Tibial artery (tissue), 4 donors: ENCODE measurements around the gene ESYT2.

ENCODE experiments used
- DNase-seq, 2 donors: peaks; one replicate each; pipeline ENCODE4 v3.0.0-alpha.2; 2019
- H3K27ac ChIP-seq, 2 donors: fragments of 200-600 bp; sonication (generic) in 1 of 2; 1 replicate in 1 of 2; 2 replicates in 1 of 2; pipeline ENCODE4 v1.5.1; 2018 to 2019; ENCODE audit warnings: mild to moderate bottlenecking in 1 of 2
- H3K27me3 ChIP-seq, 2 donors: fragments of 200-600 bp; sonication (generic) in 1 of 2; one replicate each; pipeline versions ENCODE4 v1.5.1 to v1.6.0; 2016 to 2019
- H3K36me3 ChIP-seq, 3 donors: fragments of 200-600 bp; sonication (generic) in 2 of 3; one replicate each; pipeline ENCODE4 v1.5.1; 2016 to 2019; ENCODE audit warnings: mild to moderate bottlenecking in 2 of 3
- H3K4me1 ChIP-seq, 4 donors: fragments of 200-600 bp; sonication (generic) in 2 of 4; 1 replicate in 3 of 4; 2 replicates in 1 of 4; pipeline ENCODE4 v1.5.1; 2016 to 2019
- H3K4me3 ChIP-seq, 2 donors: fragments of 200-600 bp; sonication (generic) in 1 of 2; 1 replicate in 1 of 2; 2 replicates in 1 of 2; pipeline ENCODE4 v1.5.1; 2018 to 2019; ENCODE audit warnings: mild to moderate bottlenecking in 2 of 2
- H3K9me3 ChIP-seq, 3 donors: fragments of 200-600 bp; sonication (generic) in 1 of 3; one replicate each; pipeline ENCODE4 v1.5.1; 2016 to 2019
- intact Hi-C: fragments of 100-400 bp; cut with DNase I; formaldehyde crosslinking; loops from one replicate; pipeline ENCODE4 v1.15.0; 2023; ENCODE audit warnings: low total_unique reads
- TF ChIP-seq, protein P1 (sequence below), 2 experiments: fragments of 200-600 bp in 1 of 2; fragments of 450-650 bp in 1 of 2; IDR thresholded peaks; one replicate each; pipeline ENCODE4 v1.5.1; 2017 to 2019; ENCODE audit warnings: antibody characterized with exemption in 2 of 2, mild to moderate bottlenecking in 1 of 2, moderate library complexity in 1 of 2

ESYT2 gene

DNA sequence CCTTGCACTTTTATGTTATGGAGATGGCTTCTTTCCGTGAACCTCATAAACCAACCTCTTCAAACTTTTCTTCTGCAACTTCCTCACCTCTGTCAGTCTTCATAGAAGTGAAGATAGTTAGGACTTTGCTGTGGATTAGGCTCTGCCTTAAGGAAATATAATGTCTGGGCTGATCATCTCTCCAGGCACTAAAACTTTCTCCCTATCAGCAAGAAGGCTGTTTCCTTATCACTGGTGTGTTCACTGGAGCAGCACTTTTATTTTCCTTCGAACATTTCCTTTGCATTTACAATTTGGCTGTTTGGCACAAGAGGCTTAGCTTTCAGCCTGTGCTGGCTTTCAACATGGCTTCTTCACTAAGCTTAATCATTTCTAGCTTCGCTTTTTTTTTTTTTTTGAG lies 52.8 kb downstream of the ESYT2 start:
- peaks cover 0 to 23% (median 7%) of the 10 kb centered on the region in 4 donors for H3K4me1 ChIP-seq
- H3K9me3 ChIP-seq, result no peaks in the 10 kb centered on the region
- intact Hi-C loops, result loop anchor here (10.0 kb wide), 1 partner anchor 208 kb away; no protein-coding TSS in a partner anchor
- no peak overlapping the region for H3K27ac ChIP-seq
- no peak for DNase-seq
- peaks cover 29 to 56% (median 37%) of the 10 kb centered on the region in 3 donors for H3K36me3 ChIP-seq
- TF ChIP-seq, protein P1, sequence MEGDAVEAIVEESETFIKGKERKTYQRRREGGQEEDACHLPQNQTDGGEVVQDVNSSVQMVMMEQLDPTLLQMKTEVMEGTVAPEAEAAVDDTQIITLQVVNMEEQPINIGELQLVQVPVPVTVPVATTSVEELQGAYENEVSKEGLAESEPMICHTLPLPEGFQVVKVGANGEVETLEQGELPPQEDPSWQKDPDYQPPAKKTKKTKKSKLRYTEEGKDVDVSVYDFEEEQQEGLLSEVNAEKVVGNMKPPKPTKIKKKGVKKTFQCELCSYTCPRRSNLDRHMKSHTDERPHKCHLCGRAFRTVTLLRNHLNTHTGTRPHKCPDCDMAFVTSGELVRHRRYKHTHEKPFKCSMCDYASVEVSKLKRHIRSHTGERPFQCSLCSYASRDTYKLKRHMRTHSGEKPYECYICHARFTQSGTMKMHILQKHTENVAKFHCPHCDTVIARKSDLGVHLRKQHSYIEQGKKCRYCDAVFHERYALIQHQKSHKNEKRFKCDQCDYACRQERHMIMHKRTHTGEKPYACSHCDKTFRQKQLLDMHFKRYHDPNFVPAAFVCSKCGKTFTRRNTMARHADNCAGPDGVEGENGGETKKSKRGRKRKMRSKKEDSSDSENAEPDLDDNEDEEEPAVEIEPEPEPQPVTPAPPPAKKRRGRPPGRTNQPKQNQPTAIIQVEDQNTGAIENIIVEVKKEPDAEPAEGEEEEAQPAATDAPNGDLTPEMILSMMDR (IDR thresholded peaks at IDR 0.05), result no peak
- no peak overlapping the region for H3K4me3 ChIP-seq
- no peaks in the 10 kb centered on the region for H3K27me3 ChIP-seq

DNA sequence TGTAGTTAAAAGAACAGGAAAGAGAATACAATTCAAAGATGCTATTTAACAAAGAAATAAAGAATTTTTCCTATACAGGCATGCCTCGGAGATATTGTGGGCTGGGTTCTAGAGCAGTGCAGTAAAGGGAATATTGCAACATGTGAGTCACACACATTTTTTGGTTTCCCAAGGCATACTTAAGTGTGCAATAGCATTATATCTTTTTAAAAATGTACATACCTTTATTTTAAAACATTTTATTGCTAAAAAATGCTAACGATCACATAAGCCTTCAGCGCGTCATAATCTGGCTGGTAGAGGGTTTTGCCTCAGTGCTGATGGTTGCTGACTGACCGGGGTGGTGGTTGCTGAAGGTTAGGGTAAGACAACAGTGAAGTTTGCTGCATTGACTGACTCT lies 54.4 kb downstream of the ESYT2 start:
- no peak overlapping the region for H3K4me3 ChIP-seq
- intact Hi-C loops, result loop anchor here (10.0 kb wide), 1 partner anchor 210 kb away; no protein-coding TSS in a partner anchor
- no peak overlapping the region for H3K27ac ChIP-seq
- H3K9me3 ChIP-seq, result no peaks in the 10 kb centered on the region
- H3K4me1 ChIP-seq, result peaks cover 0 to 23% (median 7%) of the 10 kb centered on the region in 4 donors
- DNase-seq, result no peak
- TF ChIP-seq, protein P1 (IDR thresholded peaks at IDR 0.05), result no peak
- no peaks in the 10 kb centered on the region for H3K27me3 ChIP-seq
- peaks cover 24 to 56% (median 26%) of the 10 kb centered on the region in 3 donors for H3K36me3 ChIP-seq

- H3K4me1 ChIP-seq, result peaks cover 0 to 5% (median 0%) of the 10 kb centered on the region in 4 donors
- H3K36me3 ChIP-seq, result peaks cover 23 to 66% (median 26%) of the 10 kb centered on the region in 3 donors
- no peak overlapping the region for H3K4me3 ChIP-seq
- no peak overlapping the region for H3K27ac ChIP-seq
- no peak for DNase-seq
- TF ChIP-seq, protein P1 (IDR thresholded peaks at IDR 0.05), result no peak
- intact Hi-C loops, result loop anchor here (10.0 kb wide), 1 partner anchor 212 kb away; no protein-coding TSS in a partner anchor
- H3K27me3 ChIP-seq, result no peaks in the 10 kb centered on the region
- H3K9me3 ChIP-seq, result no peaks in the 10 kb centered on the region
These were observed 56.4 kb downstream of the ESYT2 start for GRCh38 chr7:158772916-158773315.

GRCh38 chr7:158771213-158771834 lies 58.0 kb downstream of the ESYT2 start:
- intact Hi-C loops, result loop anchor here (10.0 kb wide), 1 partner anchor 213 kb away; no protein-coding TSS in a partner anchor
- no peak for DNase-seq
- H3K36me3 ChIP-seq, result peaks cover 27 to 68% (median 39%) of the 10 kb centered on the region in 3 donors
- H3K27ac ChIP-seq, result no peak overlapping the region
- H3K9me3 ChIP-seq, result no peaks in the 10 kb centered on the region
- H3K4me3 ChIP-seq, result no peak overlapping the region
- H3K27me3 ChIP-seq, result no peaks in the 10 kb centered on the region
- H3K4me1 ChIP-seq, result no peaks in the 10 kb centered on the region
- TF ChIP-seq, protein P1 (IDR thresholded peaks at IDR 0.05), result no peak

DNA sequence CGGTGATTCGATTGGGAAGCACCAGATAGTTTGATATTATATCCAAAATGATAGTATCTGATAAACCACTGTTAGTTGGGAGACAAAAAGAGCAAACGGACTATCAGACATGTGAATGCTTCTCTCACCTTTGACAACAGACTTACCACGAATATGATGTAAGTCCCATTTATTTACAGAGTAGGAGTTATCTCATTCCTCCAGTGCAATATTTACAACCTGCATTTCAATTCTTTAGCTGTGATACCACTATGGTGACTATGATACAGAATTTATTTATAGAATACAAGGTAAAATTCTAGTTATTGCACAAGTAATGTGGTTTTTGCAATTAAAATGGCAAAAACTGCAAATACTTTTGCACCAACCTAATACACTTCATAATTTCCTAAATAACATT lies 61.6 kb downstream of the ESYT2 start:
- no peak for DNase-seq
- intact Hi-C loops, result no loop called here
- no peak overlapping the region for H3K4me3 ChIP-seq
- H3K27ac ChIP-seq, result no peak overlapping the region
- H3K9me3 ChIP-seq, result no peaks in the 10 kb centered on the region
- H3K27me3 ChIP-seq, result no peaks in the 10 kb centered on the region
- no peaks in the 10 kb centered on the region for H3K4me1 ChIP-seq
- TF ChIP-seq, protein P1 (IDR thresholded peaks at IDR 0.05), result no peak
- H3K36me3 ChIP-seq, result peaks cover 51 to 81% (median 55%) of the 10 kb centered on the region in 3 donors
